Ascending aorta (tissue), 2 donors: Measurements from ENCODE around the gene PRTFDC1. TPM values are rescaled to one million over a fixed set of nuclear protein-coding genes. Genes with fewer than 3 reads are reported as not detected.
"Not testable (repeated sequence)": the region's sequence is repeated elsewhere in the genome, so short reads cannot be mapped to it uniquely, and the experiment has no call there.

Source experiments
- DNase-seq, 2 donors: peaks; one replicate each; pipeline ENCODE4 v3.0.0-alpha.2; 2019; ENCODE audit warnings: low spot score in 2 of 2
- H3K27ac ChIP-seq, 2 donors: fragments of 200-600 bp; sonication (generic); one replicate each; pipeline ENCODE4 v1.5.1; 2016 to 2017; ENCODE audit warnings: mild to moderate bottlenecking in 1 of 2
- H3K27me3 ChIP-seq: fragments of 200-600 bp; sonication (generic); one replicate; pipeline ENCODE4 v1.5.1; 2017
- H3K36me3 ChIP-seq, 2 donors: fragments of 200-600 bp; sonication (generic); one replicate each; pipeline ENCODE4 v1.5.1; 2016
- H3K4me1 ChIP-seq, 2 donors: fragments of 200-600 bp; sonication (generic); one replicate each; pipeline ENCODE4 v1.5.1; 2016 to 2017; ENCODE audit warnings: mild to moderate bottlenecking in 1 of 2
- H3K4me3 ChIP-seq, 2 donors: fragments of 200-600 bp; sonication (generic); one replicate each; pipeline ENCODE4 v1.5.1; 2016 to 2017; ENCODE audit warnings: mild to moderate bottlenecking in 1 of 2
- H3K9me3 ChIP-seq, 2 donors: fragments of 200-600 bp; sonication (generic); one replicate each; pipeline ENCODE4 v1.5.1; 2016
- CTCF ChIP-seq, 3 experiments: fragments of 200-600 bp in 2 of 3; fragments of 450-650 bp in 1 of 3; sonication (generic) in 2 of 3; IDR thresholded peaks; one replicate each; pipeline ENCODE4 v1.5.1; 2016 to 2019; ENCODE audit warnings: antibody characterized with exemption in 3 of 3, mild to moderate bottlenecking in 1 of 3, moderate library complexity in 1 of 3
- intact Hi-C: fragments of 100-400 bp; cut with DNase I; formaldehyde crosslinking; loops from one replicate; pipeline ENCODE4 v1.15.1; 2023
- total RNA-seq: library from RNA; depleted of rRNA; stranded (reverse); fragments of >200 nt; gene quantifications from one replicate; pipeline ENCODE4 v1.1.0, GENCODE V29; 2016

Gene PRTFDC1
- total RNA-seq, 1 donor from 2014 or later: 3.6 TPM

GRCh38 chr10:24973163-24973562, 20.8 kb upstream of the PRTFDC1 start:
- H3K4me1 ChIP-seq: peaks cover 0 to 3% of the 10 kb centered on the region in 2 donors

GRCh38 chr10:24971374-24971773, 19.0 kb upstream of the PRTFDC1 start:
- H3K27ac ChIP-seq: no peak overlapping the region
- peaks cover 0 to 3% of the 10 kb centered on the region in 2 donors for H3K4me1 ChIP-seq
- H3K9me3 ChIP-seq: no peaks in the 10 kb centered on the region
- no peak for TF ChIP-seq CTCF (IDR thresholded peaks at IDR 0.05)
- H3K27me3 ChIP-seq: no peaks in the 10 kb centered on the region
- no peaks in the 10 kb centered on the region for H3K36me3 ChIP-seq
- H3K4me3 ChIP-seq: no peak overlapping the region
- intact Hi-C loops: no loop called here
- DNase-seq: no peak

More at GRCh38 chr10:24973163-24973562, 20.8 kb upstream of the PRTFDC1 start:
- Histone ChIP-seq H3K27ac (no peak overlapping the region), H3K9me3 (no peaks in the 10 kb centered on the region), H3K4me3 (no peak overlapping the region), H3K36me3 (no peaks in the 10 kb centered on the region), H3K27me3 (no peaks in the 10 kb centered on the region)
- no peak for TF ChIP-seq CTCF (IDR thresholded peaks at IDR 0.05)
- no peak for DNase-seq
- intact Hi-C loops: no loop called here

- H3K9me3 ChIP-seq: no peaks in the 10 kb centered on the region
- peaks cover 0 to 3% of the 10 kb centered on the region in 2 donors for H3K4me1 ChIP-seq
- intact Hi-C loops: no loop called here
- no peaks in the 10 kb centered on the region for H3K27me3 ChIP-seq
- H3K27ac ChIP-seq: no peak overlapping the region
- no peak for TF ChIP-seq CTCF (IDR thresholded peaks at IDR 0.05)
- no peak for DNase-seq
- no peaks in the 10 kb centered on the region for H3K36me3 ChIP-seq
- no peak overlapping the region for H3K4me3 ChIP-seq
Observed at GRCh38 chr10:24969841-24970281, 17.5 kb upstream of the PRTFDC1 start.

GRCh38 chr10:24968951-24969350, 16.5 kb upstream of the PRTFDC1 start:
- H3K36me3 ChIP-seq, H3K4me1 ChIP-seq, intact Hi-C loops, H3K4me3 ChIP-seq, H3K9me3 ChIP-seq, H3K27ac ChIP-seq, H3K27me3 ChIP-seq, DNase-seq: not testable (repeated sequence)

GRCh38 chr10:24968349-24968748, 15.9 kb upstream of the PRTFDC1 start:
- intact Hi-C loops: no loop called here
- no peaks in the 10 kb centered on the region for H3K27me3 ChIP-seq

GRCh38 chr10:24966962-24967481, 14.6 kb upstream of the PRTFDC1 start:
- no peaks in the 10 kb centered on the region for H3K36me3 ChIP-seq
- H3K4me1 ChIP-seq: no peaks in the 10 kb centered on the region
- no peak for DNase-seq
- no peaks in the 10 kb centered on the region for H3K9me3 ChIP-seq
- intact Hi-C loops: no loop called here
- H3K27me3 ChIP-seq: no peaks in the 10 kb centered on the region
- no peak for TF ChIP-seq CTCF (IDR thresholded peaks at IDR 0.05)
- no peak overlapping the region for H3K4me3 ChIP-seq
- H3K27ac ChIP-seq: no peak overlapping the region

More at GRCh38 chr10:24968349-24968748, 15.9 kb upstream of the PRTFDC1 start:
- Histone ChIP-seq H3K36me3 (no peaks in the 10 kb centered on the region), H3K4me1 (no peaks in the 10 kb centered on the region), H3K27ac (no peak overlapping the region), H3K9me3 (no peaks in the 10 kb centered on the region), H3K4me3 (no peak overlapping the region)
- no peak for DNase-seq
- no peak for TF ChIP-seq CTCF (IDR thresholded peaks at IDR 0.05)
